ENCODE results near the gene WNT11. TPM values are rescaled to one million over a fixed set of nuclear protein-coding genes. Genes with fewer than 3 reads are reported as not detected.
A peak's percentile ranks its signal among the peaks of the same experiment; 100 is the strongest.

Gene WNT11
- total and polyA plus RNA-seq, 7 donors, result 4.5 to 13.0 (median 6.5) TPM

DNA sequence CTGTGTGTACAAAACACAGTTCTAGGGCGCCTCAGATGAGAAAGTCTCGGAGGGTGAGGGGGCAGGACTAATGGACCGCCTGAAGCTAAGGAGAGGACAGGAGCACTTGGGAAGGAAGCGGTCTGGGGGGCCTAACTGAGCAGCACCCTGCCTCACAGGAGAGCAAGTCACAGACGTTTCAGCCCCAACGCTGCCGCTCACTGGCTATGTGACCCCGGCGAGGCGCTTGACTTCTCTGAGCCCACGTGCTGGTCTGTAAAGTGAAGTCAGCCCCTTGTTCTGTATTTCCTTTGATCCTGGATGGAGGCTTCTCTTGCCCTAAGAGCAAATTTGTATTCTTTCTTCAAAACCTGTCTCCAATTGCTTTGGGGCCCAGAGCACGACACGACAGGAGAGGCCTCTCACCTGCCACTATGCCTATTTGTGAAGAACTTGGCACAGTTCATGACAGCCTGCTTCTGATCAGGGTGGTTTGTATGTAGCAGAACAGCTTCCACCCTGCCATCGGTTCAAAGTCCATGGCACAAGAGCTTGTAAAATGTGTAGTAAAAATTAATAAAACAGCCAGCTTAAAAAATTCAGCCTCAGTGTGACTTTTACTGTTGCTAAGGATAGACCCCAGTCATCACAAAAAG, 59.1 kb downstream of the WNT11 start:
- no peak for DNase-seq
- Histone ChIP-seq H3K4me3 (no peak overlapping the region), H3K27me3 (ENCODE audit: insufficient read depth in 3 of 3, low read length in 2 of 3) (no peaks in the 10 kb centered on the region), H3K27ac (no peak overlapping the region), H3K9me3 (no peaks in the 10 kb centered on the region), H3K4me1 (peaks cover 3% of the 10 kb centered on the region), H3K36me3 (ENCODE audit: insufficient read depth in 1 of 2, low read depth in 1 of 2) (peaks cover 2 to 11% of the 10 kb centered on the region in 2 donors)
- no peak for ATAC-seq
- TF ChIP-seq, protein P1, sequence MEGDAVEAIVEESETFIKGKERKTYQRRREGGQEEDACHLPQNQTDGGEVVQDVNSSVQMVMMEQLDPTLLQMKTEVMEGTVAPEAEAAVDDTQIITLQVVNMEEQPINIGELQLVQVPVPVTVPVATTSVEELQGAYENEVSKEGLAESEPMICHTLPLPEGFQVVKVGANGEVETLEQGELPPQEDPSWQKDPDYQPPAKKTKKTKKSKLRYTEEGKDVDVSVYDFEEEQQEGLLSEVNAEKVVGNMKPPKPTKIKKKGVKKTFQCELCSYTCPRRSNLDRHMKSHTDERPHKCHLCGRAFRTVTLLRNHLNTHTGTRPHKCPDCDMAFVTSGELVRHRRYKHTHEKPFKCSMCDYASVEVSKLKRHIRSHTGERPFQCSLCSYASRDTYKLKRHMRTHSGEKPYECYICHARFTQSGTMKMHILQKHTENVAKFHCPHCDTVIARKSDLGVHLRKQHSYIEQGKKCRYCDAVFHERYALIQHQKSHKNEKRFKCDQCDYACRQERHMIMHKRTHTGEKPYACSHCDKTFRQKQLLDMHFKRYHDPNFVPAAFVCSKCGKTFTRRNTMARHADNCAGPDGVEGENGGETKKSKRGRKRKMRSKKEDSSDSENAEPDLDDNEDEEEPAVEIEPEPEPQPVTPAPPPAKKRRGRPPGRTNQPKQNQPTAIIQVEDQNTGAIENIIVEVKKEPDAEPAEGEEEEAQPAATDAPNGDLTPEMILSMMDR (IDR thresholded peaks at IDR 0.05), result no peak
- intact Hi-C loops (cut with DNase I), result no loop called here
- WGBS, 3 donors, result 86 to 90% (median 88%) methylated on average over 14 of the region's 14 CpGs

DNA sequence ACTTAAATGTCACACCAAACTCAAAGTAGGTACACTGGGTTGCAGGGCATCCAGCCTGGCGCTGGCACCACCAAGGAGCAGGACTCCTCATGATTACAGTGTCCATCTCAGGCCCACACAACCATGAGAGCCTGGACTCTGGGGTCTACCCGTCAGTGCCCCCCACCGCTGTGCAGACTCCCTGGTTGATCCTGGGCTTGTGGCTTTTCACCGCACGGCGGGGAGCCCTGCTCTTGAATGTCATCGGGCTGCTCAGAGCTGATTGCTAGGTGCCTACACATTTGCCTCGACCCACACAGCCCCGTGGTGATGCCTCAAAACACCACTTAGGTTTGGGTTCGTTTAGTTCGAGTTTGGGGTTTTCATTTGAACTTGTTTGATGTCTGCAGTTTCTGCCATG, 63.0 kb downstream of the WNT11 start:
- Histone ChIP-seq H3K4me3 (no peak overlapping the region), H3K9me3 (no peaks in the 10 kb centered on the region), H3K27me3 (ENCODE audit: insufficient read depth in 3 of 3, low read length in 2 of 3) (no peaks in the 10 kb centered on the region), H3K4me1 (no peaks in the 10 kb centered on the region), H3K27ac (no peak overlapping the region), H3K36me3 (ENCODE audit: insufficient read depth in 1 of 2, low read depth in 1 of 2) (peaks cover 2 to 27% of the 10 kb centered on the region in 2 donors)
- TF ChIP-seq, protein P1 (IDR thresholded peaks at IDR 0.05), result no peak
- intact Hi-C loops (cut with DNase I), result no loop called here
- WGBS, 3 donors, result 91 to 94% (median 93%) methylated on average over 11 of the region's 11 CpGs
- DNase-seq (no peak), ATAC-seq (no peak)

GRCh38 chr11:76141901-76142588, 64.3 kb downstream of the WNT11 start:
- no peak for ATAC-seq
- intact Hi-C loops (cut with DNase I), result no loop called here
- no peak for DNase-seq
- TF ChIP-seq, protein P1 (IDR thresholded peaks at IDR 0.05), result no peak
- no peak overlapping the region for H3K27ac ChIP-seq
- no peak overlapping the region for H3K4me3 ChIP-seq
- H3K4me1 ChIP-seq, result no peaks in the 10 kb centered on the region
- no peaks in the 10 kb centered on the region for H3K9me3 ChIP-seq
- H3K27me3 ChIP-seq (ENCODE audit: insufficient read depth in 3 of 3, low read length in 2 of 3), result no peaks in the 10 kb centered on the region
- 88 to 92% (median 89%) methylated on average over 12 of the region's 12 CpGs for WGBS, 3 donors
- H3K36me3 ChIP-seq (ENCODE audit: insufficient read depth in 1 of 2, low read depth in 1 of 2), result peaks cover 2 to 27% of the 10 kb centered on the region in 2 donors

DNA sequence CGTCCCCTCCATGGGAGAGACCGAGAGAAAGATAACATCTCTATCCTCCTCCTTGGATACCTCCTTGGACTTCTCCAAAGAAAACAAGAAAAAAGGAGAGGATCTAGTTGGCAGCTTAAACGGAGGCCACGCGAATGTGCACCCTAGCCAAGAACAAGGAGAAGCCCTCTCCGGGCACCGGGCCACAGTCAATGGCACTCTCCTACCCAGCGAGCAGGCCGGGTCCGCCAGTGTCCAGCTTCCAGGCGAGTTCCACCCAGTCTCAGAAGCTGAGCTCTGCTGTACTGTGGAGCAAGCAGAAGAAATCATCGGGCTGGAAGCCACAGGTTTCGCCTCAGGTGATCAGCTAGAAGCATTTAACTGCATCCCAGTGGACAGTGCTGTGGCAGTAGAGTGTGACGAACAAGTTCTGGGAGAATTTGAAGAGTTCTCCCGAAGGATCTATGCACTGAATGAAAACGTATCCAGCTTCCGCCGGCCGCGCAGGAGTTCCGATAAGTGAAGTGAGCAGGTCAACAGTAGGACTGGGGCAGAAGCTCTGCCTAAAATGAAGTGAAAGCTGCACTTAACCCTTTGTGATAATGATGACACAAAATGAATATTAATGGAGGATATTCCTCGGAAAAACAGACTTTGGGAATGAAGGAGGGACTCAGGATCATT, 65.3 kb downstream of the WNT11 start:
- Histone ChIP-seq H3K36me3 (ENCODE audit: insufficient read depth in 1 of 2, low read depth in 1 of 2) (peaks cover 2 to 27% of the 10 kb centered on the region in 2 donors), H3K9me3 (no peaks in the 10 kb centered on the region), H3K4me3 (no peak overlapping the region), H3K4me1 (no peaks in the 10 kb centered on the region), H3K27ac (no peak overlapping the region), H3K27me3 (ENCODE audit: insufficient read depth in 3 of 3, low read length in 2 of 3) (no peaks in the 10 kb centered on the region)
- WGBS, 3 donors, result 74 to 92% (median 80%) methylated on average over 22 of the region's 22 CpGs
- intact Hi-C loops (cut with DNase I), result no loop called here
- ATAC-seq (peak in 3 of 4 donors; percentile 48 to 76 (median 64)), DNase-seq (no peak)
- TF ChIP-seq, protein P1 (IDR thresholded peaks at IDR 0.05), result no peak
